ENCODE measurements around the gene SKI.

- TF ChIP-seq CTCF (conservative IDR thresholded peaks at IDR 0.05 in 1 of 2, IDR thresholded peaks at IDR 0.05 in 1 of 2; ENCODE audit: low read depth in 1 of 2, low read length in 2 of 2) (no peak), EZH2 (IDR thresholded peaks at IDR 0.05; ENCODE audit: low read length, missing control alignments) (no peak)
Observed at GRCh38 chr1:2255420-2256369, 27.6 kb downstream of the SKI start.
